Measurements from ENCODE around the gene RPS19BP1.
A peak's percentile ranks its signal among the peaks of the same experiment; 100 is the strongest.

RPS19BP1 gene

DNA sequence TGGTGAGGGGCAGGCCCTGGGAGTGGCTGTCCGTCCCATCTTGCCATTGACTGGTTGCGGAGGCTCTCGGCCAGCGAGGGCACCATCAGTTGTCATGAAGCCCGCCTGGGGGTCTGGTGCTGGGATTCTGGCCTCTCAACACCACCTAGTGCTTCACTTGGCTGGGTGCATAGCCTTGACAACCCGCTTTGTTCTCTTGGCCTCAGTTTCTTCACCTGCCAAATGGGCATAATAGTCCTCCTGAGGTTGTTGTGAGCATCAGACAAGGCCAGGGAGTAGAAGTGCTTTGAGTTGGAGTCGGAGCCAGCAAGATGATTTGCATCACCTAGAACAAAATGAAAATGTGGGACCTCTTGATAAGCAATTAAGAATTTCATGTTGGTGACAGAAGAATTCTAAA, 36.5 kb upstream of the RPS19BP1 start:
- no peak overlapping the region for H3K4me3 ChIP-seq (ENCODE audit: insufficient read depth in 1 of 2, low read depth in 1 of 2, low read length in 2 of 2)
- no peak overlapping the region for H3K14ac ChIP-seq (ENCODE audit: low read length in 2 of 2)
- peaks cover 5% of the 10 kb centered on the region for H3K4me1 ChIP-seq (ENCODE audit: control insufficient read depth, insufficient read depth, low read depth, low read length)
- no peak overlapping the region for H3K27ac ChIP-seq (ENCODE audit: low read length, poor library complexity, severe bottlenecking)
- no peaks in the 10 kb centered on the region for H3K79me1 ChIP-seq (replicated peaks; ENCODE audit: low read length, poor library complexity, severe bottlenecking)
- no peak overlapping the region for H2BK12ac ChIP-seq (ENCODE audit: low read length in 2 of 2)
- H3K36me3 ChIP-seq (ENCODE audit: control insufficient read depth in 1 of 2, insufficient read depth in 2 of 2, low read depth in 1 of 2, low read length in 2 of 2), result no peaks in the 10 kb centered on the region
- H3K4ac ChIP-seq (ENCODE audit: low read depth in 1 of 2, low read length in 2 of 2), result no peak overlapping the region
- no peak overlapping the region for H3K4me2 ChIP-seq (ENCODE audit: low read length, poor library complexity, severe bottlenecking)
- H2BK15ac ChIP-seq (ENCODE audit: low read depth, poor library complexity, severe bottlenecking), result no peak overlapping the region
- H3K9ac ChIP-seq (ENCODE audit: low read length), result no peak overlapping the region
- no peak overlapping the region for H2BK5ac ChIP-seq (ENCODE audit: low read depth, low read length, poor library complexity, severe bottlenecking)
- H3K23ac ChIP-seq (ENCODE audit: low read length in 2 of 2), result no peak overlapping the region
- H3K18ac ChIP-seq (ENCODE audit: low read depth in 1 of 2, low read length in 2 of 2), result no peak overlapping the region
- H4K91ac ChIP-seq (ENCODE audit: low read length), result no peak overlapping the region
- no peak for DNase-seq
- peaks cover 2% of the 10 kb centered on the region for H3K9me3 ChIP-seq (ENCODE audit: control insufficient read depth, low read length)
- H2AFZ ChIP-seq (ENCODE audit: low read depth, low read length), result no peak overlapping the region
- peaks cover 0 to 30% of the 10 kb centered on the region in 2 experiments for H3K27me3 ChIP-seq (ENCODE audit: control insufficient read depth in 1 of 2, insufficient read depth in 1 of 2, low read length in 2 of 2)
- WGBS, result 97% methylated on average over 7 of the region's 7 CpGs
- H2AK5ac ChIP-seq (ENCODE audit: low read length, severe bottlenecking), result no peak overlapping the region
- H2BK120ac ChIP-seq (ENCODE audit: low read depth, low read length), result no peak overlapping the region
- H4K8ac ChIP-seq (ENCODE audit: low read length), result no peak overlapping the region

DNA sequence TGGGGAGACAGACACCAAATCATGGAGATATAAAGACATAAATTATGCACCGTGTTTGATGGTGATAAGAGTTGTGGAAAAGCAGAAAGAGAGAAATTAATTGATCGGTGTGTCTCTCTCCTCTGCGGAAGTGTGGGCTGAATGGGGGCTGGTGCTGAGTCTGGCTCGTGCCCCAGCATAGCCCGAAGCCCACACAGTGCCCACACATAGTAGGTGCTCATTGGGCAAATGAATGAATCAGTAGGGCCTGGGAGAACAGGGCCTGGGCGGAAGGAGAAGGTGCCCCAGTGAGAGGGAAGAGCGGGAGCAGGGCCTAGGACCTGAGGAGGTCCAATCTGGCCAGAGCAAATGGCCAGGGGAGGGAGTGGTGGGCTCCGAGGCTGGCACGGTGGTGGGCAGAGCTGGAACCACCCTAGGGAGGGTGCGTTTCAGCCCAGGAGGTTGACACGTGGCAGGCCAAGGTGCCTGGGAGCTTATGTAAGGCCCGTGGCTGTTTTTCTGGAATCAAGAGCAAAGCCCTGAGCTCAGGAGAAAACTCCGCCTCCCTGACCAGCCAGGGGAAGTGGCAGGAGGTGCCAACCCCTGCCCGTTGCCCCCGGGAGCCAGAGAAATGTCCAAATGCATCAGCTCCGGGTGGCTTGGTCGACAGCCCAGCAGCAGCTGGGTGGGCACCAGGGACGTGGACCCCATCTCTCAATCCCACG, 35.9 kb upstream of the RPS19BP1 start:
- Histone ChIP-seq H3K27me3 (ENCODE audit: control insufficient read depth in 1 of 2, insufficient read depth in 1 of 2, low read length in 2 of 2) (peaks cover under 1 to 36% of the 10 kb centered on the region in 2 experiments), H3K4ac (ENCODE audit: low read depth in 1 of 2, low read length in 2 of 2) (no peak overlapping the region), H2AFZ (ENCODE audit: low read depth, low read length) (no peak overlapping the region), H2BK5ac (ENCODE audit: low read depth, low read length, poor library complexity, severe bottlenecking) (no peak overlapping the region), H3K4me2 (ENCODE audit: low read length, poor library complexity, severe bottlenecking) (no peak overlapping the region), H3K9ac (ENCODE audit: low read length) (no peak overlapping the region), H4K91ac (ENCODE audit: low read length) (no peak overlapping the region), H2BK12ac (ENCODE audit: low read length in 2 of 2) (no peak overlapping the region), H3K4me3 (ENCODE audit: insufficient read depth in 1 of 2, low read depth in 1 of 2, low read length in 2 of 2) (no peak overlapping the region), H3K14ac (ENCODE audit: low read length in 2 of 2) (no peak overlapping the region), H3K9me3 (ENCODE audit: control insufficient read depth, low read length) (peaks cover 2% of the 10 kb centered on the region), H4K8ac (ENCODE audit: low read length) (no peak overlapping the region), H2BK120ac (ENCODE audit: low read depth, low read length) (no peak overlapping the region), H3K23ac (ENCODE audit: low read length in 2 of 2) (no peak overlapping the region), H3K79me1 (replicated peaks; ENCODE audit: low read length, poor library complexity, severe bottlenecking) (no peaks in the 10 kb centered on the region), H2AK5ac (ENCODE audit: low read length, severe bottlenecking) (no peak overlapping the region), H3K27ac (ENCODE audit: low read length, poor library complexity, severe bottlenecking) (no peak overlapping the region), H2BK15ac (ENCODE audit: low read depth, poor library complexity, severe bottlenecking) (no peak overlapping the region), H3K4me1 (ENCODE audit: control insufficient read depth, insufficient read depth, low read depth, low read length) (peaks cover under 1% of the 10 kb centered on the region), H3K18ac (ENCODE audit: low read depth in 1 of 2, low read length in 2 of 2) (no peak overlapping the region), H3K36me3 (ENCODE audit: control insufficient read depth in 1 of 2, insufficient read depth in 2 of 2, low read depth in 1 of 2, low read length in 2 of 2) (no peaks in the 10 kb centered on the region)
- 83% methylated on average over 19 of the region's 19 CpGs for WGBS
- DNase-seq, result no peak

DNA sequence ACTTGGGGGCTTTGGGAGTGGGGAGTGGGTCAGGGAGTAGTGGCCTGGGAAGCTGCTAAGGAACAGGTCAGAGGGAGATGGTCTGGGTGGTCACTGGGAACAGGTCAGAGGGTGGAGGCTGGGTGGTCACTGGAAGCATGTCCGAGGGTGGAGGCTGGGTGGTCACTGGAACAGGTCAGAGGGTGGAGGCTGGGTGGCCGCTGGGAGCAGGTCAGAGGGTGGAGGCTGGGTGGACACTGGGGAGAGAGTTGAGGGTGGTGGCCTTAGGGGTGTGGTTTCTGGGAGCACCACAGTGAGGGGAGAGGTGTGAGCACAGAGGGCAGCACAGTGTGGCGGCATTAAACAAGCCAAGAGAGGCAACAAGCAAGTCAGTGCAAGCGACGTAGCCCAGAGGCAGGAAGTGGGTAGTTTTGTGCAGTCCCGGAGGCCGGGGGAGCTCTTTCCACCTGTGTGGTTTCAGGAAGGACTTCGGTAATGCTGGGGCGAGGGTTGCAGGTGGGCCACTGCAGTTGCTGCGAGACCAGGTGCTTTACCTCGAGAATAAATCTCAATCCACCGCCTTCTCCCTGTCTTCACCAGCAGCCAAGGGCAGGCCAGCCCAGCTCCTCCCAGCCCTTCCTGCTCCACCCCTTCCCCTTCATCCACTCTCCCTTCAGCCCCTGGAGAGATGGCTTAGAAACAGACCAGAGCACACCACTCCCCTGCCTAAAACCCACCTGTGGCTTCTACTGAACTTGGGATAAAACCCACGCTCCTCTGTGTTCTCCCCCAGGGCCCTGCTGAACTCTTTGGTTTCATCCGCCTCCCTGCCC, 34.8 kb upstream of the RPS19BP1 start:
- no peak for DNase-seq
- peaks cover 2% of the 10 kb centered on the region for H3K9me3 ChIP-seq (ENCODE audit: control insufficient read depth, low read length)
- peaks cover 12 to 47% of the 10 kb centered on the region in 2 experiments for H3K27me3 ChIP-seq (ENCODE audit: control insufficient read depth in 1 of 2, insufficient read depth in 1 of 2, low read length in 2 of 2)
- H3K27ac ChIP-seq (ENCODE audit: low read length, poor library complexity, severe bottlenecking), result no peak overlapping the region
- H2BK12ac ChIP-seq (ENCODE audit: low read length in 2 of 2), result no peak overlapping the region
- WGBS, result 71% methylated on average over 14 of the region's 14 CpGs
- H2AFZ ChIP-seq (ENCODE audit: low read depth, low read length), result no peak overlapping the region
- H4K8ac ChIP-seq (ENCODE audit: low read length), result no peak overlapping the region
- H3K9ac ChIP-seq (ENCODE audit: low read length), result no peak overlapping the region
- H3K4me3 ChIP-seq (ENCODE audit: insufficient read depth in 1 of 2, low read depth in 1 of 2, low read length in 2 of 2), result no peak overlapping the region
- H3K79me1 ChIP-seq (replicated peaks; ENCODE audit: low read length, poor library complexity, severe bottlenecking), result no peaks in the 10 kb centered on the region
- no peaks in the 10 kb centered on the region for H3K4me1 ChIP-seq (ENCODE audit: control insufficient read depth, insufficient read depth, low read depth, low read length)
- H3K4ac ChIP-seq (ENCODE audit: low read depth in 1 of 2, low read length in 2 of 2), result no peak overlapping the region
- no peak overlapping the region for H3K14ac ChIP-seq (ENCODE audit: low read length in 2 of 2)
- H2BK120ac ChIP-seq (ENCODE audit: low read depth, low read length), result no peak overlapping the region
- no peak overlapping the region for H2BK15ac ChIP-seq (ENCODE audit: low read depth, poor library complexity, severe bottlenecking)
- H4K91ac ChIP-seq (ENCODE audit: low read length), result peak overlapping the region; percentile 41
- no peak overlapping the region for H2BK5ac ChIP-seq (ENCODE audit: low read depth, low read length, poor library complexity, severe bottlenecking)
- H2AK5ac ChIP-seq (ENCODE audit: low read length, severe bottlenecking), result no peak overlapping the region
- no peak overlapping the region for H3K23ac ChIP-seq (ENCODE audit: low read length in 2 of 2)
- H3K18ac ChIP-seq (ENCODE audit: low read depth in 1 of 2, low read length in 2 of 2), result no peak overlapping the region
- H3K36me3 ChIP-seq (ENCODE audit: control insufficient read depth in 1 of 2, insufficient read depth in 2 of 2, low read depth in 1 of 2, low read length in 2 of 2), result no peaks in the 10 kb centered on the region
- no peak overlapping the region for H3K4me2 ChIP-seq (ENCODE audit: low read length, poor library complexity, severe bottlenecking)

DNA sequence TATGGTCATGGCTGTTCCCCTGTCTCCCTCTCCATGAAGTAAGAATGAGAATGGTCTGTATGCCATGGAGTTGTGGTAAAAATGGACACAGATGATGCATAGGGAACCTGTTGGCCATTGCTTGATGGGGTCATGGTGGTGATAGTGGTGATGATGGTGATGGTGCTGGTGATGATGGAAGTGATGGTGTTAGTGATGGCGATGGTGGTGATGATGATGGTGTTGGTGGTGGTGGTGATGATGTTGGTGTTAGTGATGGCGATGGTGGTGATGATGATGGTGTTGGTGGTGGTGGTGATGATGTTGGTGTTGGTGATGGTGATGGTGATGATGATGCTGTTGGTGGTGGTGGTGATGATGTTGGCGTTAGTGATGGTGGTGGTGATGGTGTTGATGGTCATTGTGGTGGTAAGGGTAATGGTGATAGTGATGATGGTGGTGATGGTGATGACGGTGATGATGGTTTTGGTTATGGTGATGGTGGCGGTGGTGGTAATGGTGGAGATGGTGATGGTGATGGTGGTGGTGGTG, 32.9 kb upstream of the RPS19BP1 start:
- Histone ChIP-seq H2BK120ac (ENCODE audit: low read depth, low read length) (no peak overlapping the region), H4K91ac (ENCODE audit: low read length) (no peak overlapping the region), H3K27me3 (ENCODE audit: control insufficient read depth in 1 of 2, insufficient read depth in 1 of 2, low read length in 2 of 2) (peaks cover 30 to 51% of the 10 kb centered on the region in 2 experiments), H3K9ac (ENCODE audit: low read length) (no peak overlapping the region), H3K4me2 (ENCODE audit: low read length, poor library complexity, severe bottlenecking) (no peak overlapping the region), H3K14ac (ENCODE audit: low read length in 2 of 2) (no peak overlapping the region), H3K4me1 (ENCODE audit: control insufficient read depth, insufficient read depth, low read depth, low read length) (no peaks in the 10 kb centered on the region), H3K18ac (ENCODE audit: low read depth in 1 of 2, low read length in 2 of 2) (no peak overlapping the region), H3K4me3 (ENCODE audit: insufficient read depth in 1 of 2, low read depth in 1 of 2, low read length in 2 of 2) (no peak overlapping the region), H2BK5ac (ENCODE audit: low read depth, low read length, poor library complexity, severe bottlenecking) (no peak overlapping the region), H2AK5ac (ENCODE audit: low read length, severe bottlenecking) (no peak overlapping the region), H3K4ac (ENCODE audit: low read depth in 1 of 2, low read length in 2 of 2) (no peak overlapping the region), H3K36me3 (ENCODE audit: control insufficient read depth in 1 of 2, insufficient read depth in 2 of 2, low read depth in 1 of 2, low read length in 2 of 2) (no peaks in the 10 kb centered on the region), H2BK12ac (ENCODE audit: low read length in 2 of 2) (no peak overlapping the region), H3K79me1 (replicated peaks; ENCODE audit: low read length, poor library complexity, severe bottlenecking) (no peaks in the 10 kb centered on the region), H3K9me3 (ENCODE audit: control insufficient read depth, low read length) (peaks cover 2% of the 10 kb centered on the region), H4K8ac (ENCODE audit: low read length) (no peak overlapping the region), H2AFZ (ENCODE audit: low read depth, low read length) (no peak overlapping the region), H3K23ac (ENCODE audit: low read length in 2 of 2) (no peak overlapping the region), H3K27ac (ENCODE audit: low read length, poor library complexity, severe bottlenecking) (no peak overlapping the region), H2BK15ac (ENCODE audit: low read depth, poor library complexity, severe bottlenecking) (no peak overlapping the region)
- WGBS, result 93% methylated on average over 5 of the region's 5 CpGs
- no peak for DNase-seq

All from mesenchymal stem cell (in vitro differentiated cells and primary cell).